ENCODE results near the gene TRIM42.

DNA sequence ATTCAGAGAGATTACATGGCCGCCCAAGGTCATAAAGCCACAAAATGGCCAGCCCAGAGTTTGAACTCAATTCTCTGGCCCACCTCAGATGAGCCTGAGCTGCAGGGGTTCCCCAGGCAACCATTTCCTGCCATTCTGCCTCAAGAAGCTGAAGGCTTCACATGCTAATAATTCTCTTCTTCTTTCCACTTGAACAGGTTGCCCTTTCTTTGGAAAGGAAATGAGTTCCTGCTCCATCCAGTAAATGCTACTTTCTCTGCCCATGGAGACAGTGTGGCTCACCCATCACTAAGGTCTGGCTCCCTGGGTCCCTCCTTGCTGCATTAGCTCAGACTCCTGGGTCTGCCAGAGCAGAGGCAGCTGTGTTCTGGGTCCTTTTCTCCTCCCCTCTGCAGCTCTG is 48.2 kb downstream of the TRIM42 start:
- no peak for TF ChIP-seq EZH2 (IDR thresholded peaks at IDR 0.05; ENCODE audit: borderline replicate concordance, low read depth, low read length, severe bottlenecking)
- TF ChIP-seq, protein P1, sequence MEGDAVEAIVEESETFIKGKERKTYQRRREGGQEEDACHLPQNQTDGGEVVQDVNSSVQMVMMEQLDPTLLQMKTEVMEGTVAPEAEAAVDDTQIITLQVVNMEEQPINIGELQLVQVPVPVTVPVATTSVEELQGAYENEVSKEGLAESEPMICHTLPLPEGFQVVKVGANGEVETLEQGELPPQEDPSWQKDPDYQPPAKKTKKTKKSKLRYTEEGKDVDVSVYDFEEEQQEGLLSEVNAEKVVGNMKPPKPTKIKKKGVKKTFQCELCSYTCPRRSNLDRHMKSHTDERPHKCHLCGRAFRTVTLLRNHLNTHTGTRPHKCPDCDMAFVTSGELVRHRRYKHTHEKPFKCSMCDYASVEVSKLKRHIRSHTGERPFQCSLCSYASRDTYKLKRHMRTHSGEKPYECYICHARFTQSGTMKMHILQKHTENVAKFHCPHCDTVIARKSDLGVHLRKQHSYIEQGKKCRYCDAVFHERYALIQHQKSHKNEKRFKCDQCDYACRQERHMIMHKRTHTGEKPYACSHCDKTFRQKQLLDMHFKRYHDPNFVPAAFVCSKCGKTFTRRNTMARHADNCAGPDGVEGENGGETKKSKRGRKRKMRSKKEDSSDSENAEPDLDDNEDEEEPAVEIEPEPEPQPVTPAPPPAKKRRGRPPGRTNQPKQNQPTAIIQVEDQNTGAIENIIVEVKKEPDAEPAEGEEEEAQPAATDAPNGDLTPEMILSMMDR (IDR thresholded peaks at IDR 0.05; ENCODE audit: borderline replicate concordance, extremely low read depth, low read length, poor library complexity, severe bottlenecking) = no peak
